H9 (cell line): ENCODE data around the gene KLHL3. TPM values are rescaled to one million over a fixed set of nuclear protein-coding genes. Genes with fewer than 3 reads are reported as not detected.

ENCODE experiments used
- DNase-seq: peaks from one replicate; pipeline ENCODE4 v3.0.0-alpha.2; 2017
- H2AFZ ChIP-seq: one replicate; pipeline ENCODE4 v1.6.1; 2013; ENCODE audit warnings: mild to moderate bottlenecking, low read length, control low read depth, moderate library complexity
- H2AK5ac ChIP-seq: 2 replicates; pipeline ENCODE4 v1.6.1; 2013; ENCODE audit warnings: low read length, control low read depth, mixed read lengths; ENCODE audit not compliant: insufficient read length
- H2BK120ac ChIP-seq: one replicate; pipeline ENCODE4 v1.6.1; 2013; ENCODE audit warnings: low read depth, mild to moderate bottlenecking, low read length, control low read depth, inconsistent platforms; ENCODE audit not compliant: poor library complexity, severe bottlenecking
- H2BK12ac ChIP-seq: 2 replicates; pipeline ENCODE4 v1.6.1; 2013; ENCODE audit warnings: low read length, control low read depth, mixed read lengths, low read depth; ENCODE audit not compliant: insufficient read length
- H2BK15ac ChIP-seq: 2 replicates; pipeline ENCODE4 v1.6.1; 2013; ENCODE audit warnings: low read depth, low read length, control low read depth
- H2BK20ac ChIP-seq: one replicate; pipeline ENCODE4 v1.6.1; 2013; ENCODE audit warnings: low read depth, mild to moderate bottlenecking, low read length, control low read depth, inconsistent platforms; ENCODE audit not compliant: poor library complexity, severe bottlenecking
- H2BK5ac ChIP-seq: 2 replicates; pipeline ENCODE4 v1.6.1; 2013; ENCODE audit warnings: low read length, control low read depth, mixed read lengths; ENCODE audit not compliant: insufficient read length
- H3K14ac ChIP-seq: 2 replicates; pipeline ENCODE4 v1.6.1; 2013; ENCODE audit warnings: low read length, control low read depth; ENCODE audit not compliant: insufficient read depth
- H3K18ac ChIP-seq: 2 replicates; pipeline ENCODE4 v1.6.1; 2013; ENCODE audit warnings: low read depth, mild to moderate bottlenecking, mixed read lengths, low read length, control low read depth; ENCODE audit not compliant: insufficient read length
- H3K23ac ChIP-seq: 2 replicates; pipeline ENCODE4 v1.6.1; 2013; ENCODE audit warnings: low read length, control low read depth, mixed read lengths, low read depth; ENCODE audit not compliant: insufficient read length
- H3K23me2 ChIP-seq: 2 replicates; pipeline ENCODE4 v1.6.1; 2013; ENCODE audit warnings: low read depth, mild to moderate bottlenecking, mixed read lengths, low read length, control low read depth; ENCODE audit not compliant: insufficient read length, poor library complexity, severe bottlenecking
- H3K27ac ChIP-seq: 2 replicates; pipeline ENCODE4 v1.5.1; 2013; ENCODE audit warnings: low read length, control low read depth, mixed read lengths, low read depth; ENCODE audit not compliant: insufficient read length
- H3K27me3 ChIP-seq: 2 replicates; pipeline ENCODE4 v1.6.1; 2013; ENCODE audit warnings: low read length, control low read depth, inconsistent platforms; ENCODE audit not compliant: insufficient read depth
- H3K4ac ChIP-seq: 2 replicates; pipeline ENCODE4 v1.6.1; 2013; ENCODE audit warnings: low read depth, mild to moderate bottlenecking, control low read depth, inconsistent platforms, low read length, moderate library complexity
- H3K4me1 ChIP-seq: 2 replicates; pipeline ENCODE4 v1.6.1; 2013; ENCODE audit warnings: low read length, control low read depth, inconsistent platforms; ENCODE audit not compliant: insufficient read depth
- H3K4me2 ChIP-seq: 2 replicates; pipeline ENCODE4 v1.6.1; 2013; ENCODE audit warnings: low read length, control low read depth, mixed read lengths; ENCODE audit not compliant: insufficient read length, insufficient read depth
- H3K56ac ChIP-seq: 2 replicates; pipeline ENCODE4 v1.6.1; 2013; ENCODE audit warnings: low read depth, mild to moderate bottlenecking, mixed read lengths, low read length, control low read depth; ENCODE audit not compliant: insufficient read length
- H3K79me1 ChIP-seq: 2 replicates; pipeline ENCODE4 v1.6.1; 2013; ENCODE audit warnings: low read depth, mild to moderate bottlenecking, moderate library complexity, low read length, control low read depth, inconsistent platforms; ENCODE audit not compliant: insufficient read depth, poor library complexity, severe bottlenecking
- H3K79me2 ChIP-seq: 2 replicates; pipeline ENCODE4 v1.6.1; 2013; ENCODE audit warnings: low read length, control low read depth, inconsistent platforms; ENCODE audit not compliant: insufficient read depth
- H3K9ac ChIP-seq: 2 replicates; pipeline ENCODE4 v1.6.1; 2013; ENCODE audit warnings: low read length, control low read depth, mixed read lengths; ENCODE audit not compliant: insufficient read length; ENCODE audit errors: extremely low read depth
- H3K9me3 ChIP-seq: one replicate; pipeline ENCODE4 v1.6.1; 2013; ENCODE audit warnings: low read depth, low read length, inconsistent platforms; ENCODE audit not compliant: control insufficient read depth
- H3T11ph ChIP-seq: one replicate; pipeline ENCODE4 v1.6.1; 2013; ENCODE audit warnings: mild to moderate bottlenecking, low read length, control low read depth, inconsistent platforms
- H4K20me1 ChIP-seq: one replicate; pipeline ENCODE4 v1.6.1; 2013; ENCODE audit not compliant: control insufficient read depth, insufficient read length, insufficient read depth
- H4K5ac ChIP-seq: 2 replicates; pipeline ENCODE4 v1.6.1; 2013; ENCODE audit warnings: low read depth, mild to moderate bottlenecking, mixed read lengths, low read length, control low read depth; ENCODE audit not compliant: insufficient read length
- H4K8ac ChIP-seq: replicated peaks from 2 replicates; pipeline ENCODE4 v1.6.1; 2013; ENCODE audit warnings: low read length, control low read depth, mixed read lengths, low read depth; ENCODE audit not compliant: insufficient read length
- H4K91ac ChIP-seq: 2 replicates; pipeline ENCODE4 v1.6.1; 2013; ENCODE audit warnings: low read depth, mild to moderate bottlenecking, moderate library complexity, mixed read lengths, low read length, control low read depth; ENCODE audit not compliant: insufficient read length
- H3K27ac Mint-ChIP-seq, 3 experiments: 2 replicates in 2 of 3; 3 replicates in 1 of 3; pipeline ENCODE4 v1.8.0; 2020 to 2021; ENCODE audit warnings: mixed read lengths in 3 of 3, mild to moderate bottlenecking in 1 of 3, moderate library complexity in 1 of 3
- H3K27me3 Mint-ChIP-seq: 2 replicates; pipeline ENCODE4 v1.8.0; 2021; ENCODE audit warnings: low read depth, mild to moderate bottlenecking, moderate library complexity, mixed read lengths
- H3K36me3 Mint-ChIP-seq, 3 experiments: 2 replicates in 2 of 3; 3 replicates in 1 of 3; pipeline ENCODE4 v1.8.0; 2020 to 2021; ENCODE audit warnings: low read depth in 3 of 3, mixed read lengths in 3 of 3; ENCODE audit not compliant: insufficient read depth in 1 of 3
- H3K4me1 Mint-ChIP-seq, 2 experiments: 2 replicates each; pipeline ENCODE4 v1.8.0; 2020; ENCODE audit warnings: mixed read lengths in 2 of 2
- H3K4me3 Mint-ChIP-seq, 2 experiments: 2 replicates in 1 of 2; 3 replicates in 1 of 2; pipeline ENCODE4 v1.8.0; 2020 to 2021; ENCODE audit warnings: mild to moderate bottlenecking in 2 of 2, mixed read lengths in 2 of 2, moderate library complexity in 1 of 2
- H3K9me3 Mint-ChIP-seq, 2 experiments: 2 replicates in 1 of 2; 3 replicates in 1 of 2; pipeline ENCODE4 v1.8.0; 2020; ENCODE audit warnings: mild to moderate bottlenecking in 2 of 2, mixed read lengths in 2 of 2, moderate library complexity in 1 of 2
- CTCF ChIP-seq: fragments of 200-600 bp; sonication (generic); conservative IDR thresholded peaks from 3 replicates; pipeline ENCODE4 v1.8.0; 2021; ENCODE audit warnings: antibody characterized with exemption, mild to moderate bottlenecking
- total RNA-seq: library from RNA; stranded (reverse); gene quantifications from 2 replicates; pipeline ENCODE4 v1.2.1, GENCODE V29; 2021

The KLHL3 gene
- total RNA-seq, 1 experiment from 2014 or later = 12.8 TPM

- Histone ChIP-seq H3K27me3 (no peaks in the 10 kb centered on the region), H2BK120ac (no peak overlapping the region), H3K4me1 (peaks cover 8% of the 10 kb centered on the region; the same call in 1 of the 2 replicates), H2AK5ac (no peak overlapping the region), H2AFZ (no peak overlapping the region), H3K23me2 (peaks cover 1% of the 10 kb centered on the region), H4K8ac (no peak overlapping the region), H4K91ac (no peak overlapping the region), H3K9me3 (no peaks in the 10 kb centered on the region), H2BK20ac (no peak overlapping the region), H2BK5ac (no peak overlapping the region), H3K56ac (no peak overlapping the region), H3K18ac (no peak overlapping the region), H4K5ac (no peak overlapping the region), H2BK12ac (no peak overlapping the region), H3K4ac (no peak overlapping the region), H3K79me2 (peaks cover 13% of the 10 kb centered on the region), H3K23ac (no peak overlapping the region), H3K27ac (no peak overlapping the region), H3K79me1 (peaks cover 6% of the 10 kb centered on the region), H3T11ph (no peak overlapping the region), H3K14ac (no peak overlapping the region), H3K4me2 (no peak overlapping the region), H4K20me1 (no peaks in the 10 kb centered on the region), H3K9ac (no peak overlapping the region), H2BK15ac (no peak overlapping the region)
- Mint-ChIP-seq H3K4me3 (no peak overlapping the region), H3K27me3 (no peaks in the 10 kb centered on the region), H3K4me1 (peaks cover 3% of the 10 kb centered on the region in 2 experiments; a peak in 3 of 4 replicates), H3K36me3 (no peaks in the 10 kb centered on the region; a peak in 1 of 7 replicates), H3K9me3 (no peaks in the 10 kb centered on the region), H3K27ac (no peak overlapping the region)
- TF ChIP-seq CTCF = no peak
- no peak for DNase-seq
These were observed 5.6 kb downstream of the KLHL3 start for GRCh38 chr5:137730336-137730735.
